ENCODE results near the gene ACTA1. TPM values are rescaled to one million over a fixed set of nuclear protein-coding genes. Genes with fewer than 3 reads are reported as not detected.

ACTA1 gene
- total RNA-seq: not detected in 2 replicates

GRCh38 chr1:229434005-229434640, at the start of gene ACTA1:
TSS of gene ACTA1 (minus strand) at chr1:229434094. CDS start at chr1:229433115, 979 bp downstream.

Other genes starting within 250 kb of the ACTA1 start
- gene RAB4A, start 163.0 kb downstream of the ACTA1 start, total RNA-seq: 17.4 and 32.3 TPM in 2 replicates
- gene CCSAP, start 91.0 kb downstream of the ACTA1 start, total RNA-seq: 3.7 and 4.6 TPM in 2 replicates
- 30.3 and 30.5 TPM in 2 replicates for gene NUP133, start 74.2 kb upstream of the ACTA1 start, total RNA-seq
- 13.2 and 14.5 TPM in 2 replicates for gene ABCB10, start 124.6 kb upstream of the ACTA1 start, total RNA-seq
- 13.5 and 13.6 TPM in 2 replicates for gene TAF5L, start 192.0 kb upstream of the ACTA1 start, total RNA-seq
- gene URB2, start 192.2 kb upstream of the ACTA1 start, total RNA-seq: 7.9 and 9.4 TPM in 2 replicates